ENCODE measurements around the gene CARMIL1.
A peak's percentile ranks its signal among the peaks of the same experiment; 100 is the strongest.

The CARMIL1 gene

GRCh38 chr6:25302151-25302550 is 23.0 kb downstream of the CARMIL1 start:
- TF ChIP-seq CTCF (IDR thresholded peaks at IDR 0.05; ENCODE audit: control insufficient read depth, insufficient read depth, low read depth, low read length, missing control alignments), result no peak
- H3K4me3 ChIP-seq (ENCODE audit: control insufficient read depth, low read depth, low read length), result no peak overlapping the region
- DNase-seq (ENCODE audit: low read depth), result no peak

- peak; percentile 82 for DNase-seq (ENCODE audit: low read depth)
- no peak for TF ChIP-seq CTCF (IDR thresholded peaks at IDR 0.05; ENCODE audit: control insufficient read depth, insufficient read depth, low read depth, low read length, missing control alignments)
- H3K4me3 ChIP-seq (ENCODE audit: control insufficient read depth, low read depth, low read length), result no peak overlapping the region; the same call in 1 of the 2 replicates
Measured at GRCh38 chr6:25302677-25303128, 23.5 kb downstream of the CARMIL1 start.

- no peak for DNase-seq (ENCODE audit: low read depth)
- no peak overlapping the region for H3K4me3 ChIP-seq (ENCODE audit: control insufficient read depth, low read depth, low read length)
- TF ChIP-seq CTCF (IDR thresholded peaks at IDR 0.05; ENCODE audit: control insufficient read depth, insufficient read depth, low read depth, low read length, missing control alignments), result no peak
Measured at GRCh38 chr6:25303254-25303653, 24.1 kb downstream of the CARMIL1 start.

GRCh38 chr6:25306379-25306778 is 27.2 kb downstream of the CARMIL1 start:
- TF ChIP-seq CTCF (IDR thresholded peaks at IDR 0.05; ENCODE audit: control insufficient read depth, insufficient read depth, low read depth, low read length, missing control alignments), result no peak
- no peak overlapping the region for H3K4me3 ChIP-seq (ENCODE audit: control insufficient read depth, low read depth, low read length)
- no peak for DNase-seq (ENCODE audit: low read depth)

- TF ChIP-seq CTCF (IDR thresholded peaks at IDR 0.05; ENCODE audit: control insufficient read depth, insufficient read depth, low read depth, low read length, missing control alignments), result no peak
- DNase-seq (ENCODE audit: low read depth), result no peak
- H3K4me3 ChIP-seq (ENCODE audit: control insufficient read depth, low read depth, low read length), result no peak overlapping the region
Measured at GRCh38 chr6:25307805-25308494, 28.8 kb downstream of the CARMIL1 start.

- no peak overlapping the region for H3K4me3 ChIP-seq (ENCODE audit: control insufficient read depth, low read depth, low read length)
- no peak for DNase-seq (ENCODE audit: low read depth)
- no peak for TF ChIP-seq CTCF (IDR thresholded peaks at IDR 0.05; ENCODE audit: control insufficient read depth, insufficient read depth, low read depth, low read length, missing control alignments)
Measured at GRCh38 chr6:25309886-25310285, 30.7 kb downstream of the CARMIL1 start.

Measured in AG09309 (cell line).